22Rv1 (cell line): ENCODE data around the gene BEAN1.

Experiments used
- CTCF ChIP-seq: fragments of 450-650 bp; IDR thresholded peaks from 2 replicates; pipeline ENCODE4 v1.5.1; 2017; ENCODE audit warnings: mild to moderate bottlenecking
- ZFX ChIP-seq: fragments of 450-650 bp; IDR thresholded peaks from 2 replicates; pipeline ENCODE4 v1.6.1; 2017; ENCODE audit warnings: antibody characterized with exemption, borderline replicate concordance

DNA sequence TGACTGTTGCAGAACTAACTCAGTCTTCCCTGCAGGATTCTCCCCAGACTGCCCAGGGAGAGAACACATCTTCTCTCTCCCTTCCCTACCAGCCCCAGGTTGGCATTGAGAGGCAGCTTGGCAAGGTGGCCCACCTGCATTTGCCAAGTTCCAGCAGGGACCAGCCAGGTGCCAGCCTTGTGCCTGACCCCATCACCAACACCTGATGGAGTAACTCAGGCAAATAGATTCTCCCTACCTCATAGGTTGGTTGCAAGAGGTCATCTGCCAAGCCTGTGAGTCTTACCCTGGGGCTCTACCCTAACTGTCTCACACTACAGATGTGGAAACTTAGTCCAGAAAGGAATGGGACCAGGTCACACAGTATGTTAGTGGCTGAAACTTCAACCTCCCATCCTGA is 20.4 kb downstream of the BEAN1 start:
- TF ChIP-seq CTCF (no peak), ZFX (no peak)
